Activated CD4-positive, CD25-positive, alpha-beta regulatory T cell treated with anti-CD3 and anti-CD28 coated beads, Interleukin-2, amount 50 U/mL, for 16 hours (primary cell): ENCODE results near the gene COG7.
"Not testable (repeated sequence)": the region's sequence is repeated elsewhere in the genome, so short reads cannot be mapped to it uniquely, and the experiment has no call there.

Source experiments
- DNase-seq: peaks from one replicate; pipeline ENCODE4 v3.0.0-alpha.2; 2020; ENCODE audit warnings: low read depth, low spot score

Gene COG7

DNA sequence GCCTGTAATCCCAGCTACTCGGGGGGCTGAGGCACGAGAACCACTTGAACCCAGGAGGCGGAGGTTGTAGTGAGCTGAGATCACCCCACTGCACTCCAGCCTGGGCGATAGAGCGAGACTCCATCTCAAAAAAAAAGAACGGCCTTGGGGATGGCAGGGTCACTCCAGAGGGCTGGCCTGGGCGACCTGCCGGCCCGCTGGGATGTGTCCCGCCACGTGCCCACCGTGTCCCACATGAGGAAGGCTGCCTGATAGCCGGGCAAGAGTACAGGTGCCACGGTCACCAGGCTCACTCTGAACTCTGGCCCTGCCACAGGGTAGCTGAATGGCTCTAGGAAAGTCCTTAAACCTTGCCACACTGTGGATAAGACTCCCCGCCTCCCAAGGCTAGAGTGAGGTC lies 67.5 kb downstream of the COG7 start:
- DNase-seq, result no peak

GRCh38 chr16:23384878-23385277 lies 68.1 kb downstream of the COG7 start:
- no peak for DNase-seq

- no peak for DNase-seq
Observed at GRCh38 chr16:23383881-23384280, 69.1 kb downstream of the COG7 start.

- DNase-seq, result no peak
Observed at GRCh38 chr16:23382279-23382678, 70.7 kb downstream of the COG7 start.

- DNase-seq, result not testable (repeated sequence)
Observed at GRCh38 chr16:23381702-23382101, 71.3 kb downstream of the COG7 start.

DNA sequence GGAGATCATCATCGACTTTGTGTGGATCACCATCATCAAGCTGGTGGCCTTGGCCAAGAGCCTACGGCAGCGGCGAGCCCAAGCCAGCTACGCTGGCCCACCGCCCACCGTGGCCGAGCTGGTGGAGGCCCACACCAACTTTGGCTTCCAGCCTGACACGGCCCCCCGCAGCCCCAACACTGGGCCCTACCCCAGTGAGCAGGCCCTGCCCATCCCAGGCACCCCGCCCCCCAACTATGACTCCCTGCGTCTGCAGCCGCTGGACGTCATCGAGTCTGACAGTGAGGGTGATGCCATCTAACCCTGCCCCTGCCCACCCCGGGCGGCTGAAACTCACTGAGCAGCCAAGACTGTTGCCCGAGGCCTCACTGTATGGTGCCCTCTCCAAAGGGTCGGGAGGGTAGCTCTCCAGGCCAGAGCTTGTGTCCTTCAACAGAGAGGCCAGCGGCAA lies 72.5 kb downstream of the COG7 start:
- no peak for DNase-seq

DNA sequence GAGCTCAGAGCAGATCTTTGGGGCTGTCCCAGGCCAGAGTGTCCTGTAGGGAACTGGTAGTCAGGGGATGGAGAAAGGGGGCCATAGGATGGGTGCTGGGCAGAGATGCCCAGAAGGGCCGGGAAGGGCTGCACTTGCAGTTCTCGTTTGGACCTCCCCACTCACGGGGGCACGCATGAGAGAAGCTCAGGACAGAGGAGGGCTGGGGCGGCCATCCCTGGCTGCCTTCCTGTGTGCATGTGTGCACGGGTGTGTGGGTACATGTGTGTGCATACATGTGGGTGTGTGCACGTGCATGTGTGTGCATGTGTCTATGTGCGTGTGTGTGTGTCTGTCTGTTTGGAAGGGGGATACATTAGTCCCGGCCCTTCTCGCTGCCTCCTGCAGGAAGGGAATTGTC lies 73.3 kb downstream of the COG7 start:
- DNase-seq, result no peak

DNA sequence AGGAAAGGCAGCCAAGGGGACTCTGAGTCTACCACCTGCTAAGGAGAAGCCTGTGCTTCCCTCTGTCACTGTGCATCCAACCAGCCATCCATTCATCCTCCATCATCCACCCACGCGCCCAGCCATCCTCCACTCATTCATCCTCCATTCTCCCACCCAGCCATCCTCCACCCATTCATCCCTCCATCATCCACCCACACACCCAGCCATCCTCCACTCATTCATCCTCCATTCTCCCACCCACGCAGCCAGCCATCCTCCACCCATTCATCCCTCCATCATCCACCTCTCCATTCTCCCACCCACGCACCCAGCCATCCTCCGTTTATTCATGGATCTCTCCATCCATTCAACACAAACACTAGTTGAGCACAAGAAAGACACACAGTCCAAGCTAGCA lies 74.1 kb downstream of the COG7 start:
- no peak for DNase-seq

GRCh38 chr16:23378256-23378655 lies 74.7 kb downstream of the COG7 start:
- no peak for DNase-seq

DNA sequence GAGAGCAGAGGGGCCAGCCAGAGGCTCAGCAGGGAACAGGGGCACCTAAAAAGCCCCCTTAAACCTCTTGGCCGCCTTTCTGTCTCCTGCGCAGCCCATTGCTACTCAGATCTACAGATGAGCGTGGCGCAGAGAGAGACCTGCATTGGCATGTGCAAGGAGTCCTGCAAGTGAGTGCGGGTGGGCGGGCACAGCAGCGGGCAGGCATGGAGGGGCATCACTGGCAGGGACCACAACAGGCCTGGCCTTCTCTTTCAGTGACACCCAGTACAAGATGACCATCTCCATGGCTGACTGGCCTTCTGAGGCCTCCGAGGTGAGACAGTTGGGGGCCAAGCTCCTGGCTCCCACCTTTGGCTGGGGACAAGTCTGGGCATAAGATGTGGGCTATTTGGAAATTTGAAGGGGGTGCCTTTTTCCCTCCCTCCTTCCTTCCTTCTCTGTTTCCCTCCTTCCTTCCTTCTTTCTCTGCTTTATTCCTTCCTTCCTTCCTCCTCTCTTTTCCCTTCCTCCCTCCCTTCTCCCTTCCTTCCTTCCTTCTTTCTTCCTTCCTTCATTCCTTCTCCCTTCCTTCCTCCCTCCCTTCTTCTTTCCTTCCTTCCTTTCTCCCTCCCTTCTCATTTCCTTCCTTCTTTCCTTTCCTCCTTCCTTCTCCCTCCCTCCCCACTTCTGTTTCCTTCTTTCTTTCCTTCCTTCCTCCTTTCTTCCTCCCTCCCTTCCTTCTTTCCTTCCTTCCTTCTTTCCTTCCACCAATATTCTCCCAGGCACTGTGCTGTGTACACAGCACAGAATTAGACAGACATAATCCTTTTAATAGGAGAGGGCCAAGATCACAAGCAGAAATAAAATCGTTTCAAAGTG lies 75.7 kb downstream of the COG7 start:
- DNase-seq, result no peak

DNA sequence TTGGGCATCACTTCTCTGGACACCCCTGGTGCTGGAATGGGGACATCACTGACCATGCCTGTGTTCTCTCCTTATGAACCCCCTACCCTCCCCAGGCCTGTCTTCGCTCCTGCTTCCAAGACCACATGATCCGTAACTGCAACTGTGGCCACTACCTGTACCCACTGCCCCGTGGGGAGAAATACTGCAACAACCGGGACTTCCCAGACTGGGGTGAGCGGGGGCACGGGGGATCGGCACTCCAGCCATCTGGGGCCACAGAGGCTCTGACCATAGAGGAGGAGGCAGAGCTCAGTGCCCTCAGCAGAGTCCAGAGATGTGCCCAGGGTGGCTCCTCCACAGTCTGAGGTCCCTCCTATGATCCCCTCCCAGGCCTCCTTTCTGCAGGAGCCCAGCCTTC lies 77.3 kb downstream of the COG7 start:
- DNase-seq, result no peak

DNA sequence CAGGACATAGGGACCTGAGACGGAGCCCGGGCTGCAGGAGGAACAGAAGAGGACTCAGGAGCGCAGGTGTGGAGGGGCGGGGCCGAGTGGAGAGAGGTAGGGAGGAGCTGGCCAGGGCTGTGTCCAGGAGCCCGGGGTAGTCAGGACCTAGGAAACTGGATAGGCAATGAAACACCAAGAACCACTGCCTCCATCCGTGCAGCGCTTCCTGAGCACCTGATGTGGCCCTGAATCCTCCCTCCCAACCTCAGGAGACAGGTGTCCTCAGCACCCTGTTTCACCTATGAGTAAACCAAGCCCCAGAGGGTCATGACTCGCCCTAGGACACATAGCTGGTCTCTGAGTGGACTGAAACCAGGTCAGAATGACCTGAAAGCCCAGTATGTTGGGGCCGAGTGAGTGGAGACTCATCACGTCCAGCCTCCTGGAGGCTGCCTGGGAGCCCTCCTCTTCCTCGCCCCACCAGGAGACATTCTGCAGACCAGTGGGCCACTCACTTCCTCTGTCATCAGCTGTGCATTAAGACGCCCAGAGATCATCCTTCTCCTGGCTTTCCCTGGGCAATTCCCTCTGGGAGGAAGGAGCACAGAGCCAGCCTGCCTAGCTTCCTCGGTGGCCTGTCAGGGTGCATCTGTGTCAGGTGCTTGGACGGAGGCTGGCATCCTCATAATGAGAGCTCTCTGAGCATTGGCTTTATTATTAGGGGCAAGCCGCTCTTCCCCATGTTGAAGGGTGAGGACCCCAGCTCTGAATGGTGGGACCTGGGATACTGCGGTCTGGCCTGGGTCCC lies 78.1 kb downstream of the COG7 start:
- no peak for DNase-seq

DNA sequence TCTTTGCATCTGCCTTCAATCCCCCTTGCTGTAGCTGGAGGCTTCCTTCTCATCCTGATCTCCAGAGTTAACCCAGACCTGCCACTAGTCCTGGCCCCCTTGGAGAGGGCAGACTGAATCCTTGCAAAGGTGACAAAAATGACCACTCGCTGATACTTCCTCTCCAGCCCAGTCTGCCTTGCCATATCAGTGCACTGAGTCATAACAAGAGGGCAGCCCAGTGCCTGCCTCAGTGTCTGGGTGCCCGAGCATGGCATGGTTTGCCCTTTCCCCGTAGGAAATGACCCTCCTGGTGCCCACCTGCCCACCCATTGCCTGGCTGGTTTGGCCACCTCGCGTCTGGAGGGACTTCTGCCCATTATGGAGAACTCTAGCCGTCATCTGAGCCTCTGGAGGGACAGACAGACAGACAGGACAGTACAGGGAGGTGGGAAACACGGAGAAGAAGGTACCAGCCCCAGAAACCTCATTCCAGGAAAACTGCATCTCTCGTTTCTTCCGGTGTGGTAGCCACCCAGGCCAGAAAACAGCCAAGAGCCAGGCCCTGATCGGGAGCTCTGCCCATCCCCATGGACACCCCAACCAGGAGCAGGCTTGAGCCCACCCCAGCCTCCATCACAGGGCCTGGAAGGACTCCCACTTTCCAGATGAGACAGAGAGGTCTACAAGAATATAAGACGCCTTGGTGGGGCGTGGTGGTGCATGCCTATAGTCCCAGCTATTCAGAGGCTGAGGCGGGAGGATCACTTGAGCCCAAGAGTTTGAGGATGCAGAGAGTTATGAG lies 79.4 kb downstream of the COG7 start:
- no peak for DNase-seq

DNA sequence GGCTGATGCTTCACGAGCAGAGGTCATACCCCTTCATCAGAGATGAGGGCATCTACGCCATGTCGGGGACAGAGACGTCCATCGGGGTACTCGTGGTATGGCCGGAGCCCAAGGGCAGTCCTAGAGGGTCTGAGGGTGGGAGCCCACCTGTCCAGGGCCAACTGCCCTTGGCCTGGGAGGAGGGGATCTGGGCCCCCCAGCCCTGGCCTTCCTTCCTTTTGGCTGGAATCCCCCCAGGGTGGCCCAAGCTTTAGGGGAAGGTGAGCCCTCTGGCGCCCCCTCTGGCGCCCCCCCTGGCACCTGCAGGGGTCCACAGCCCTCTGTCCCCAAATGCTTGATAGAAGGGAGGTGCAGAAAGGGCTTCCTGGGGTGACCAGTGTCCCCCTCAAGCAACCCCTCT lies 81.6 kb downstream of the COG7 start:
- no peak for DNase-seq

GRCh38 chr16:23369416-23369815 lies 83.6 kb downstream of the COG7 start:
- DNase-seq, result no peak

GRCh38 chr16:23368469-23368868 lies 84.5 kb downstream of the COG7 start:
- no peak for DNase-seq

DNA sequence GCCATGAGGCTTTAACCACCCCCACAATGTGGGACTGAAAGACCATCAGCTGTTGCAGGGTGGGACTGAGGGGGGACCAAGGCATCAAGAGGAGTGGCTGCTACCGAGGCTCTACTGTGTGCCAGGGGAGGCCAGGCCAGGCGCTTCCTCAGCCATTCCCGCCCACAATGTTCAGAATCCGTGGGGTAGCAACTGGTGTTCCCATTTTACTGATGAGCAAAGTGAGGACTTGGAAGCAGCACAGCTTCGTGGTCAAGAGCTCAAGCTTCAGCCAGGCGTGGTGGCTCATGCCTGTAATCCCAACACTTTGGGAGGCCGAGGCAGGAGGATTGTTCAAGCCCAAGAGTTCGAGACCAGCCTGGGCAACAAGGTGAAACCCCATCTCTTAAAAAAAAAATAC lies 85.0 kb downstream of the COG7 start:
- DNase-seq, result no peak

DNA sequence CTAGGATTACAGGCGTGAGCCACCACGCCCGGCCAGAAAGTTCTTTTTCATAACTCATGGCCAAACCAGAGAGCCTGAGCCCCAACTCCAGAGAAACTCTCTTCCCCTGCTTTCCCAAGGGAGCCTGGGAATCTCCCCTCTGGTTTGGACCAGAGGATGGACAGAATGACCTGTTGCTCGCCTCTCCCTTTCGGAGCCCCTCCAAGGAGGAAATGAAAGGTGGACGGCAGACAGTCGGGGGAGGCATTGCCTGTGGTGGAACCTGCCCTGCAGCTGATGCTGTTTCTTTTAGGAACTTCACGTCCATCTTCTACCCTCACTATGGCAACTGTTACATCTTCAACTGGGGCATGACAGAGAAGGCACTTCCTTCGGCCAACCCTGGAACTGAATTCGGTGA lies 85.4 kb downstream of the COG7 start:
- DNase-seq, result no peak

GRCh38 chr16:23366341-23366740 lies 86.6 kb downstream of the COG7 start:
- DNase-seq, result not testable (repeated sequence)

DNA sequence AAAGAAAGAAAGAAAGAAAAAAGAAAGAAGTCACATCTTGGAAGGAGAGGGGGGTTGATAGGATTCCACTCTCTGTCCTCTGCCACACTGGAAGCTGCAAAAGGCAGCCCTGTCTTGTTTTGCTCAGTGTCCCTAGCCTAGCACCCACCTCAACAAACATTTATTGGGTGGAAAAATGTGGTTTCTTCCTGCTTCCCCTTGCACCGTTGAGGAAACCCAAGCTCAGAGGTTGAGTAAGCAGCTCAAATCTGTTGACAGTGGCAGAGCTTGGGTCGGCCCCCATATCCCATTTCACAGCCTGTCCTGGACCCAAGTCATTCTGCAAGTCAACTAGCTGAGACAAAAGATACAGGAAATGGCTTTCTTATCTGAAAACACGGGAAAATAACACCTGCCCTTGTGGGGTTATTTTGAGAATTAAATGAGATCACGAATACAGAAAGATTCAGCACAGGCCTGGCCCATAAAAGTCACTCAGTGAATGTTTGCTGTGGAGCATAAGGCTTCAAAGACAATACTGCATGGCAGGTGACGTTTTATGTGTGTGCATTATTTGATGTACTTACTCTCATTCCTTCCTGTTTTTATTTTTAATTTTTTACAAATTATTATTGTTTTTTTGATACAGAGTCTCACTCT lies 87.3 kb downstream of the COG7 start:
- DNase-seq, result no peak

DNA sequence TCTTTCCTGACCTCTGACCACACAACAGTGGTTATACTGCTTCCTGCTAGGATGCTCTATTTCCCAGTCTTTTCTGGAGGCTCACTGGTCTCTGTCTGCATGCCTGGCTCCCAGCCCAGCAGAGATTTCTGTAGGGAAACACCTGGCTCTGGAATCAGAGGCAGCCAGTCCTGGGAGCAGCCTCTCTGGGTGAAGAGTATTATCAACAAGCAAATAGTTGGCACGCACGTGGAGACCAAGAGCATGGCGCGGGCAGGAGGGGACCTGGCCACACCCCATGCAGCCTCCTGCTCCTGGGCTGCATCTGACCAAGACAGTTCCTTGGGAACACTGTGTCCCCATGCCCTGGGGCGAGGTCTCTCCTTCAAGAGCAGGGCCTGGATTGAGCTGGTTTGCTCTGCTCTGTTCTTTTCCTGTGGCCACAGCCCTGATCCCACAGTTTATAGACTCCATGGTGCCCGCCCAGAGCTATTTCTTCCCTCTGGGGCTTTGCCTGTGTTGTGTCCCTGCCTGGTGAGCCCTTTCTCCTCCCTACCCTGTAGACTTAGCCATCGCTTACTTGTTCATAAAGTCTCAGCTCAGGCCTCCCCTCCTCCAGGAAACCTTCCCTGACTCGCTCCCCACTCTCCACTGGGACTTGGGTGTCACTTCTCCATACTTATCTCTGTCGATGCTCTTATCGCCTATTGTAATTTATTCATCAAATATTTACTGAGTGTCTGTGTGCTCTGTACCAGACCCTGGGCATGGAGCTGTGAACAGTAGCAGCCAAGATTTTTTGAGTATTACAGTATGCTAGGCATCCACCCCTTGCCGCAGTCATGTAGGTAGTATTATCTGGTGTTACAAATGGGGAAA lies 90.3 kb downstream of the COG7 start:
- DNase-seq, result no peak
